Stimulated activated CD4-positive, alpha-beta T cell treated with anti-CD3 and anti-CD28 coated beads, Interleukin-1b, Interleukin-23, amount 100 ng/mL, for 1 hour (primary cell): ENCODE data around the gene TMBIM6.
"Not testable (repeated sequence)": the region's sequence is repeated elsewhere in the genome, so short reads cannot be mapped to it uniquely, and the experiment has no call there.

Experiments
- DNase-seq, 2 donors: peaks; one replicate each; pipeline ENCODE4 v3.0.0-alpha.2; 2020; ENCODE audit warnings: low read depth in 2 of 2

TMBIM6 gene

DNA sequence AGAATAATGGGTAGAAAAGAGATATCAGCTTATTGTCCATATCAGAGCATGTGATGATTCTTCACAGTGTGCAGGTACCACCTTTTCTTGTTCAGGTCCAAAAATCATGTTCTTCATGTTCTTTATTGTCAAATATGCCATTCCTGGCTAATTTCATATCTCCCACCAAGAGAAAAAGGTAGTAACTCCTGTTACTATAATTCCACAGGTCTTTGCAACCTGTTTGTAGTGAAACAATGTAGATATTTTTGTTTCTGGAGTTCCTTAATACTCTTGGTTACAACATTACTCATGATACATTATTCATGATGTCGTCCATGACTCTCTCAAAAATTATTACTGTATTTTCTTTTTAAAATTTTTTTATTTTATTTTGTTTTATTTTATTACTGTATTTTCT is 11.3 kb upstream of the TMBIM6 start:
- no peak for DNase-seq

- no peak for DNase-seq
These were observed 10.7 kb upstream of the TMBIM6 start for GRCh38 chr12:49730568-49731101.

- no peak for DNase-seq
These were observed 7.9 kb upstream of the TMBIM6 start for GRCh38 chr12:49733219-49734017.

- not testable (repeated sequence) for DNase-seq
These were observed 6.5 kb upstream of the TMBIM6 start for GRCh38 chr12:49734900-49735299.

- not testable (repeated sequence) for DNase-seq
These were observed 2.6 kb upstream of the TMBIM6 start for GRCh38 chr12:49738721-49739120.

DNA sequence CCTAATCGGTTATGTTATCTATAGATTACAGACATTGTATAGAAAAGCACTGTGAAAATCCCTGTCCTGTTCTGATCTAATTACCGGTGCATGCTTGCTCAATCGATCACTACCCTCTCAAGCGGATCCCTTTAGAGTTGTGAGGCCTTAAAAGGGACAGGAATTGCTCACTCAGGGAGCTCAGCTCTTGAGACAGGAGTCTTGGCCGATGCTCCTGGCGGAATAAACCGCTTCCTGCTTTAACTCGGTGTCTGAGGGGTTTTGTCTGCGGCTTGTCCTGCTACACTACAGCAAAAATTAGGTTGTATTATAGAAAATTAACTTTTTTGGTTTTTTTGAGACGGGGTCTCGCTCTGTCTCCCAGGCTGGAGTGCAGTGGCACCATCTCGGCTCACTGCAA is 1.1 kb upstream of the TMBIM6 start:
- not testable (repeated sequence) for DNase-seq

GRCh38 chr12:49741882-49742620 is 694 bp downstream of the TMBIM6 start:
- peak; percentile 61 to 64 for DNase-seq

GRCh38 chr12:49744363-49744885 is 3.1 kb downstream of the TMBIM6 start:
- DNase-seq: no peak

- no peak for DNase-seq
These were observed 6.9 kb downstream of the TMBIM6 start for GRCh38 chr12:49748306-49748705.

- no peak for DNase-seq
These were observed 7.4 kb downstream of the TMBIM6 start for GRCh38 chr12:49748800-49749199.

GRCh38 chr12:49750027-49750995 is 9.0 kb downstream of the TMBIM6 start:
- DNase-seq: no peak

DNA sequence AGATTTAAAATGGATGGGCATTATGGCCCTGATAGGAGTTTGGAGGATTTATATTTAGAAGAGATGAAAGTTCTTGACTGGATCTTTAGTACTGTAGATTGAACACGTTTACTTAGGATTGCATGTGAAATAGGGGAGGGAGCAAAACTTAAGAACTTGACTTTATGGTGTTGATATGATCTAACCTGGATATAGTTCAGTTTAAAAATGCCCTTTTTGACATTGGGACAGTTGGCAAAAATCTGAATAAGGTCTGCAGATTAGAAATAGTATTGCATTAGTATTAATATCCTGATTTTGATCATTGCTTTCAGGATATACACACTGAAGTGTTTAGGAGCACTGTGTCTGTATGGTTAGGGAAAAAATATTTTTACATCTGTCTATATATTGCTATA is 9.6 kb downstream of the TMBIM6 start:
- no peak for DNase-seq

DNA sequence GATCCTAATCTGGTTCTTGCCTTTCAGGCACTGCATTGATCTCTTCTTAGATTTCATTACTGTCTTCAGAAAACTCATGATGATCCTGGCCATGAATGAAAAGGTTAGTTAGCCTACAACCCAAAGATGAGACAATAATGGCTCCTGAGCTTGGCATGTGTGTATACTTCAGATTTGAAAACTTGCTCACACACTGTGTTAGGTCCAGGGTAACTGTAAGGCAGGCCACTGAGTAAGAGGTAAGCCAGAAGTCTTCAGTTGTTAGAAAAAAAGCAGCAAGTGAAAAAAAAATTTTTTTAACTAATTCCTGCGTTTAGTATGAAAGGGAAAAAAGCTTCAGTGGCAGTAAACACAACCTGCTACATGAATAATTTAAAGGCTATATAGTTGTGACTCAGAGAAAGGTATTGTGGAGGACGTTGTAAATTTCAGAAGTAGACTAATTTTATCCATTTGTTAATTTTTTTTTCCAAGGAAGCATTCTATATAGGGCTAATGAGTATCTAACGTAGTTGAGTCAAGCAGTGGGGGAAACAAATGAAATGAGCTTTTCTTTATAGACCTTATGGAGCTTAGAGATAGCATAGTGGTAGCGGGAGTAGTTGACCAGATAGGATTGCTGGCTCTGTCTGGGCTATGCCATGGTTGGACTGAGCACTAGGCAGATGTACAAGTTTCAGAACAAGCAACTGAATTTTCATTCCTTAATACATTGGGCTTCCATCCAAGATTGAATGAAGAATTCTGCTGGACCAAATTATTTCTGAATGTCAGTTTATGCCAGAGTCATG is 20.5 kb downstream of the TMBIM6 start:
- DNase-seq: no peak

- DNase-seq: no peak
These were observed 21.1 kb downstream of the TMBIM6 start for GRCh38 chr12:49762468-49762847.

GRCh38 chr12:49763006-49763591 is 21.7 kb downstream of the TMBIM6 start:
- peak; percentile 45 to 65 for DNase-seq

- no peak for DNase-seq
These were observed 22.8 kb downstream of the TMBIM6 start for GRCh38 chr12:49764126-49764525.

GRCh38 chr12:49766115-49766455 is 24.7 kb downstream of the TMBIM6 start:
- no peak for DNase-seq

DNA sequence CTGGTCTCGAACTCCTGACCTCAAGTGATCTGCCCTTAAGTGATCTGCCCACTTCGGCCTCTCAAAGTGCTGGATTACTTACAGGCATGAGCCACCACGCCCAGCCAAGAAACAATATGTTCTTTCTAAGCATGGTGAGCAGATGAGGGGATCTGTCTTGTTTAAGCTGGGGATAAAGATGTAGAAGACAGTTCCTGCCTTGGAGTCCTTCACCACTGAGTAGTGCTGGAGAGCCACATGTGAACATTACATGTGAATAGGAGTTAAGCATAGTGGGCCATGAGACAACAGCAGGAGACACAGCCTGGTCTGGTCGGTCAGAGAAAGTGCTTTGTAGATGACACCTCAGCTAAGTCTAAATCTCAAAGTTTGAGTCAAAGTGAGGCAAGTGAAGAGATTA is 26.0 kb downstream of the TMBIM6 start:
- DNase-seq: no peak

DNA sequence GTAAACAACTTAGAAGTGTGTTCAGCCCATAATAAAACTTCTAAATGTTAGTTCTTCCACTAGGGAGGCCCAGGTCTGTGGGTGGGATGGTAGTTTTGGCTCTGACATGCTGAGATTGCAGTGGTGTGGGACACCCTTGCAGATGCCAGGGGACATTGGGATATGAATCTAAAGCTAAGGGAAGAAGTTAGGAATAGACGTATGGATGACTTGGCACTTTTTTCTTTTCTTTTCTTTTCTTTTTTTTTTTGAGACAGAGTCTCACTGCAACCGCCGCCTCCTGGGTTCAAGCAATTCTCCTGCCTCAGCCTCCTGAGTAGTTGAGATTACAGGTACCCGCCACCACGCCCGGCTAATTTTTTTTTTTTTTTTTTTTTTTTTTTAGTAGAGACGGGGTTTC is 31.7 kb downstream of the TMBIM6 start:
- not testable (repeated sequence) for DNase-seq

GRCh38 chr12:49776413-49776812 is 35.1 kb downstream of the TMBIM6 start:
- DNase-seq: no peak
